CD4-positive, alpha-beta T cell treated with Interleukin-2 at 100 ng/mL for 4 hours (primary cell): ENCODE measurements around the gene NOVA2.

Experiments used
- DNase-seq: peaks from one replicate; pipeline ENCODE4 v3.0.0-alpha.2; 2020; ENCODE audit warnings: low spot score

Gene NOVA2

DNA sequence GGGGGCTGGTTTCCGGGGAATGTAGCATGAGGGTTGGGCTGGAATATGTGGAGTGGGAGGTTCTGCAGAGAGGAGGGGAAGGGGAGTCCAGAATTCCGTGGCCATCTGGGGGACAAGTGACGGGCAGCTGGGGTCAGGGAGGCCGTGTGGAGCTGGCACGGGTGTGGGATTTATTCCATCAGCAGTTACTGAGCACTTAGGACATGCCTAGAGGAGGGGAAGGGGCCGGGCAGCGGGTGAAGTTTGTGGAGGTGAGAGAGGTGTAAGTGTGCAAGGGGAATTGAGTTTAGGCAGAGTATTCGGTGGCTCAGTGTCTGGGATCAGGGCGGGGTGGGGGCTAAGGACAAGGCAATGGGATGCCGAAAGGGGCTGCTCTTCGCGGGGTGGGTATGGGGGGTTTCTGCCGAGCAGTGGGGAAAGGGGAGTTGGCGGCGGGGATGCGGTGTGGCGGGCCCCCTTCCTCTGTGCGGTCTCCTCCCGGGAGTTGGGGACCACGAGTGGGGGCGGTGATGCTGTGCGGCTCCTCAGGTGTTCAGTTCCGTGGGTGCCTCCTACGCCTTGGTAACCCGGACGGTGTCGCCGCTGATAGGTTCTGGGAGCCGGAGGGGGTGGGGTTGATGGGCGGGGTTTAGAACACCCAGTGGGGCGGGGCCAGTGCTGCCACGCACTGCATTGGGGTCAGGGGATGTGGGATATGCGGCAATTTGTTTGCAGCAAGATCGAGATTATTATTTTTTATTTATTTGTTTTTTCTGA, 27.0 kb upstream of the NOVA2 start:
- DNase-seq: peak; percentile 77

DNA sequence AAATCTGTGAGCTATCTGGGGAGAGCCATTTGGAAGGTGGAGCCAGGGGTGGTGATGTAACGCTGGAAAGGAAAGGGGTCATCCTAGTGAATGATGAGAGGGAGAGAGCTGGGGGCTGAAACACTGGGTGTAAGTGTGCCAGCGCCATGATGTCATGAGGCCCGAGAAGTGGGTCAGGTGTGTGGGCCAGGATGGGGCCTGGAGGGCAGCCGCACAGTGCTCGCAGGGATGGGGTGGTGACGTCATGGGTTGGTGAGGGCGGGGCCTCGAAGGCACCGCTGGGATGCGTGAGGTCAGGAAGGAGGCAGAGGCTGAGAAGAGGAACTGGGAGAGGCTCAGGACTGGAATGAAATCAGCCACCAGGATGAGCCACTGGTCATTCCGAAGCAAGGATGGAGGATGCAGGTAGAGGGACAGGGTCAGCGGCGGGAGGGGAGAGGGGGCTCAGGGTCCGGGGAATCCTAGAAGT, 26.0 kb upstream of the NOVA2 start:
- DNase-seq: no peak

DNA sequence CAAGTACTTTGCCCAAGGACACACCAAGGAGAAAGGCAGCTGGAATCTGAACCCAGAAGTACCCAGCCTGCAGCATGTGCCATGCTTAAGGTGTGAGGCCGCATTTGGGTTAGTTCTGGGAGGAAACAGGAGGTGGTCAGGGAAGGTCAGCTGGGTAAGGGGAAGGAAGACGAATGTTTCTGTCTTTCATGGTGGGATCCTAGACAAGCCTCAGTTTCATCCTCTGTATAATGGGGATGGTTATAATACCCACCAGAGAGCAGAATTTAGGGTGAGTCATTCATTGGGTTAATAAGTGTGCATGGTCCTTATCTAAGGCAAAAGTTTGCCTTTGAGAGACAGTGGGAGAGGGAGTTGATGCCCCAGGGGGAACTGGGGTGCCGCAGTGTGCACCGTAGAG, 25.2 kb upstream of the NOVA2 start:
- no peak for DNase-seq

DNA sequence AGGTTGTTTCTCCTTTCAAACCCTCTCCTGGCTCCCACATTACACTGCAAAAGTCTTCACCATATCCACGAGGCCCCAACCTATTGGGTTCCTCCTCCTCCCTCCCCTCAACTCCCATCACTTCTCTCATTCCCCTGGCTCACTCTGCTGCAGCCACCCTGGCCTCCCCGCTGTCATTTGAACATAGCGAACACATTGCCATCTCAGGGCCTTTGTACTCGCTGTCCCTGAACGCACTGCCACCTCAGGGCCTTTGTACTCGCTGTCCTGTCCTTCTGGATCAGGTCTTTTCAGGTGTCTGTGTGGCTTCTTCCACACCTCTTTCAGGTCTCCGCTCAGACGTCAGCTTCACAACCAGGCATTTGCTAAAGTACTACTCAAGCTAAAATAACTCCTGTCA, 23.3 kb upstream of the NOVA2 start:
- DNase-seq: no peak

DNA sequence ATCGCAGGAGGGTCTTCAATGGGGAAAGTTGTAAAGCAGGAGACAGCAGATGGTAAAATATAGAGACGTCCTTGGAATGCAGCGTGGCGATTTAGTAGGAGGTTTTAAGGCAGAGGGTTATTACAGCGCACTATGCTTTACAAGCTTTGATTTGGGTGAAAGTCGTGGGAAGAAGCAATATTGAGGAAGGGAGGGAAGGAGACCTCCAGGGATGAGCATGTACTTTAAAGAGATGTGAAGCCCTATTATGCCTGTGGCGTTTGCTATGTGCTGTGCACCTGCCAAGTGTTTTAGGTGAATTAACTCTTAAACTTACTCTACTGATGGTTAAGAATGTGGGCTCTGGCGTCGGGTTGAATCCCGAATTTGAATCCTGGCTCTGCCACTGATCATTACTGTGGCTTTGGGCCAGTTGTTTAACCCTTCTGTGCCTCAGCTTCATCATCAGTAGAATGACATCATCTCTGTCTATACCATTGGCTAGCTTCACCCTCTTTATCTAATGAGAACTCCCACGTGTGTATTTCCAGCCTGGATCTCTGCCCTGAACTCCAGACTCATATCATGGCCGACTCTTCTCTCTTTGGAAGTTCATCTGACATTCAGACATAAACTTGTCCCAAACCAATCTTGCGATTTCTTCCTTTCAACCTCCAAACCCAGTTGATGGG, 22.2 kb upstream of the NOVA2 start:
- no peak for DNase-seq

DNA sequence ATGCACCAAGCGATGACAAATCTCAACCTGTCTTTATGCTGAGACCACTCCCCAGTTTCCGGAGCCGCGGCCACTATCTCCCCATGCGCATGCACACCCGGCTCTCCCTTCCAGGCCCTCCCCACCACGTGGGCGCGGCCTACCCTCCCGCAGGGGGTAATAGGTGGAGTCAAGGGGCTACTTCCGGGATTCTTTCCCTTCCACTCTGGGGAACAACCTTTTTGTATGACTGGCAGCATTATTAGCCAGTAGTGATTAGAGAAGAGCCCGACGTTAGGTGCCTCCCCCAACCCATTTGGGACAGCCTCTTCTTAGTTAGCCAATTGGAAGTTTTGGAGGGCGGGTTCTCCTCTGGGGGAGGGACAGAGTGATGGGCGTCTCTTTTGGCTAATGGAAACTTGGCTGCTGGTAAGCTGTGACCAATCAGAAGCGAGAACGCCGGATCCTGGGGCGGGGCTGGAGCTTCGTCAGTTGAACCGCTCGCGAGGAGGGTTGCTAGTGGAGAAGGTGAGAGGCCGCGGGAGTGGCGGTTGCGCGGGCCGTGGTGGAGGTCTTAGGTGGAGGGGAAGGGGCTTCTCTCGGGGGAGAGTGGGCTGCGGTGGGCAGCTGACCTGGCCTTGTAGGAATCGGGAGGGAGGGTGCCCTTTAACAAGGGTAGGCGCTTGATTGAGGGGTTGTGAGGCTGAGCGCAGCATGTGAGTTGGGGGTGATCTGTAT, 21.5 kb upstream of the NOVA2 start, which contains the start of gene CCDC61:
TSS of gene CCDC61 (plus strand) at position 470 of the 717 bp plus-strand sequence. CDS start 7,552 bp downstream, outside the sequence.
- DNase-seq: peak; percentile 100

DNA sequence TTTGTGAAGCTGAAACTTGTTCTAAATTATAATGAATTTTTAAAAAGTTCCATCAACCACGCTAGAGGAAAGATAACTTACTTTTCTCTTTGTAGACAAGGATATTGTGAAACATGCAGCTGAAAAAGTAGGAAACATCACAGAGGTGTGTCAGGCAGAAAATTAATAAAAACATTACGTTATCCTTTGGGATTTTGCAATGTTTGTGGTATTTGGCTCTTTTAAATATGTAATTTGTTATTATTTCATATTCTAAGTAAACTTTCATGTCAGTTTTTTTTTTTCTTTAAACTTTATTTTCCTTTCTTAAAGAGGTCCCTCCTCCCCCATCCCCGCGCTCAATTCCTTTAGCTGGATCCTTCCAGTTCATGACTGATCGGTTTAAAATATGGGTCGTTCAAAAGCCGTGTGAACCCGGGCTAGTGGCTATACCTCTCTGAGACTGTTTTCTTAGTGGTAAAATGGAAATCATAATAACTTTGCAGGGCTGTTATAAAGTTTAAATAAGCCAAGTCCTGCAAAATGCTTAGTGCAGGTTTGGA, 20.9 kb upstream of the NOVA2 start:
- no peak for DNase-seq

DNA sequence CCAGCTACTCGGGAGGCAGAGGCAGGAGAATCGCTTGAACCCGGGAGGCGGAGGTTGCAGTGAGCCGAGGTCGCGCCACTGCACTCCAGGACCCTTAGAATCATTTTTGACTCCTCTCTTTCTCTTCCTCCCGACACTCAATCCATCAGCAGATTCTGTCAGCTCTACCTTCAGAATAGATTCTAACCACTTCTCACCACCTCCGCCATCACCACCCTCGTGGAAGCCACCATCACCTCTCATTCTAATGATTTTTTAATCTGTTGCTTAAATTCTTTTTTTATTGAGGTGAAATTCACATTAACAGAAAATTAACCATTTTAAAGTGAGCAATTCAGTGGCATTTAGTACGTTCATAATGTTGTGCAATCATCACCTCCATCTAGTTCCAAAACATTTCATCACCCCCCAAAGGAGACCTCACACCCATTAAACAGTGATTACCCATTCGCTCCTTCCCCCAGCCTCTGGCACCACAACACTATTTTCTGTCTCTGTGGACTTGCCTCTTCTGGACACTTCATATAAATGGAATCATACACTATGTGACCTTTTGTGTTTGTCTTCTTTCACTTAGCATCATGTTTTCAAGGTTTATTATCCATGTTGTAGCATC, 16.6 kb upstream of the NOVA2 start:
- no peak for DNase-seq

DNA sequence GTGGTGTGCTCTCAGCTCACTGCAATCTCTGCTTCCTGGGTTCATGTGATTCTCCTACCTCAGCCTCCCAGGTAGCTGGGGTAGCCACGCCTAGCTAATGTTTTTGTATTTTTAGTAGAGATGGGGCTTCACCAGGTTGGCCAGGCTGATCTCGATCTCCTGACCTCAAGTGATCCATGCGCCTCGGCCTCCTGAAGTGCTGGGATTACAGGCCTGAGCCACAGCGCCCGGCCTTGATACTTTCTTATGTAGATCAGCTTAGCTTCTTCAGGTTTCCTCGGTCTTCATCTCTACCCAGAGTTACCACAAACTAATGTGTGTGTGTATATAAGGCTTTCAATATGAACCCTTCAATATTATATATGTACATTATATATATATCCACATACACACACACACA, 11.7 kb upstream of the NOVA2 start:
- no peak for DNase-seq

DNA sequence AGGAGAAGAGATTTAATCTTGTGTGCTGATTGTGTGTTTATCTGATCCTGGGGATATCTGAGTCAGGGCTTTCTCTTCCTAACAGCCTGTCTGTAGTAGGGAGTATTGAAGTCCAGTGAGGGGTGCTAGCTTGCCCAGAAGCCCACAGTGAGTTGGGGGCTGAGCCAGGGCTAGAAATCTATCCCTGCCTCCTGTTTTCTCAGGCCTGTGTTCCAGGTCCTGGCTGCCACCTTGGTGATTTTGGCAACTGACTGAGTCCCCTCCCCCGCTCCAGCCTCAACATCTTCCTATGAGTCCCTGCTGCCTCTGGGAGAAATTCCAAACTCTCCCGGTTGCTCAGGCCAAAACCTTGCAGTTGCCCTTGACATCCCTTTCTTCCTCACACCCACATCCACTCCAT, 7.7 kb upstream of the NOVA2 start:
- no peak for DNase-seq

DNA sequence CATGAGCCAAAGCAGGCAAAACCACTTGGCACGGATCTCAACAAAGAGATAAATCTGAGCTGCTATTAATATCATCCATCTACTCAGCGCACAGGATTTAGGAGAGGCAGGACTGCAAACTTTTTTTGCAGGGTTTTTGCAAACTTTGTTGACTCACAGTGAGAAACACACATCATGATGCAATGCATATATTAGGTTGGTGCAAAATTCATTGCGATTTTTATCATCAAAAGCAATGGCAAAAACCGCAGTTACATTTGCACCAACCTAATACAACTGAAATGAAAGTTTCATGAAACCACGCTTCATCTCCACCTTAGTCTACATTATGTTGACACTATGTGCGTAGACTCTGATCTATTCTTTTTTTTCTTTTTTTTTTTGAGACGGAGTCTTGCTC, 4.5 kb upstream of the NOVA2 start:
- no peak for DNase-seq

DNA sequence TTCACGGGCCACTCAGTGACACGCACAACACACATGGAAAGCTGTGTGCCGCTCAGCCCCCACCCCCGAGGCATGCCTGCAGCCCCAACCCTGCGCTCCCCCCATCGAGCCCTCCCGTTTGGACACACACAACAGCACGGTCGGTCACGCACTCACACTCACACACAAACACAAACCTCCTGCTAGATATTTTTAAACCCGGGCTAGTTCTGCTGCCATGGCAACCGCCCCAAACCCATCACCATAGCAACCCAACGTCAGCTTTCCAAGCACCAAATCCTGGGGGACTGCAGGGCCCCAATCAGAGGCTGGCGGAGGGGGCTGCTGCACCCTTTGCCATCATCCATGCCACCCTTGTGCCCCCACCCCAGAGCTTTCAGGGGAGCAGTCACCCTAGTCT, 2.5 kb upstream of the NOVA2 start:
- DNase-seq: no peak

DNA sequence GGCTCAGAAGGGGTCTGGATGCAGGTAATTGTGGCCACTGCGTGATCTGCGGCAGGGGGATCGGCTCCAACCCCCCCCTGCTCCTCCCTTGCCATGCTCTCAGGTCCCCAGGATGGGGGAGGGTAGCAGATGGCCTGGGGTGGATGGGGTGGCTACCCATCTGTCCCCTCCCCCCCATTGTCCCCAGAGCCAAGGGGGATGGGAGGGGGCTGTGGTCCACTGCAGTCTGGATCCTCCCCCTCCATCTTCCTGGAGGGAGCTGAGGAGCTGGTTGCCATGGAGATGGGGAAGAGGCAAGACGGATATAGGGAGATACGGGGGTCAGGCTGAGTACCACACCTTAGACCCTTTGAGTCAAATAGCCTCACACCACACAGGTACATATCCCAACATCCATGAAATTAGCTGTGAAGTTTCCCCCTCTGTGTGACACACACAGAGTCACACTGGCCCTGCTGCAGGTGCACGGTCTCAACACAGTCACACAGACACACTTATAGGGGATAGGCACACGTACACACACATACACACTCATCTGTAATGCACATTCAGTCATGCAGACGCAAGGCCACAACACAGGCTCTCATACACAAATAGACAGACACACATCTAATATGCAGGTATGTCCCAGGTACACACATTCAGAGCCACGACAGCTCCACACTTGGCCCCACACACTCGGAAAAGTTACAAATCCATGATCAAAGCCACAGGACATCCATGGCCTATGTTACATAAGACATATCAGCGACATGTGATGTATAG, 1.8 kb upstream of the NOVA2 start:
- DNase-seq: no peak

DNA sequence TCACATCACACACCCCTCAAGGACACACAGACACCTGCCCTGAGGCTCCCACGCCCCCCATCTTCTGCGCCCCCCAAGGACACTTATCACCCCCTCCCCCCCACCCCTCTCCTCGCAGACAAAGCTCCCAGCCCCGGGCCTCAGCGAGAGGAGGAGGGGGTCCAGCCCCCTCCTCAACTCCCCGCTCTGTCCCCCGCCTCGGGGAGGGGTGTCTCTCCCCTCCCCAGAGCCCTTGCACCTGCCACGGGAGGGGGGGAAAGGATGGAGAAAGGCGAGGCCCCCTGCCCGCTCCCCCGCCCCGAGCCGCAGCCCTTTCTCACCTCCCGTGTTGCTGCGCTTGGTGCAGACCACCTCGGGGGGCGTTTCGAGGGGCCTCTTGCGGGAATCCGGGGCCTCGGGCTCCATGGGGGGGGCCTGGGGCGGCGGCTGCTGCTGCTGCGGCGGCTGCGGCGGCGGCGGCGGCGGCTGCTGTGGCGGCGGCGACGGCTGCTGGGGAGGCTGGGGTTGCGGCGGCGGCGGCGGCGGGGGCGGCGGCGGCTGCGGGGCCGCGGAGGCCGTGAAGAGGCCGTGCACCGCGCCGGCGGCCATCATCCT, 621 bp downstream of the NOVA2 start:
- no peak for DNase-seq

DNA sequence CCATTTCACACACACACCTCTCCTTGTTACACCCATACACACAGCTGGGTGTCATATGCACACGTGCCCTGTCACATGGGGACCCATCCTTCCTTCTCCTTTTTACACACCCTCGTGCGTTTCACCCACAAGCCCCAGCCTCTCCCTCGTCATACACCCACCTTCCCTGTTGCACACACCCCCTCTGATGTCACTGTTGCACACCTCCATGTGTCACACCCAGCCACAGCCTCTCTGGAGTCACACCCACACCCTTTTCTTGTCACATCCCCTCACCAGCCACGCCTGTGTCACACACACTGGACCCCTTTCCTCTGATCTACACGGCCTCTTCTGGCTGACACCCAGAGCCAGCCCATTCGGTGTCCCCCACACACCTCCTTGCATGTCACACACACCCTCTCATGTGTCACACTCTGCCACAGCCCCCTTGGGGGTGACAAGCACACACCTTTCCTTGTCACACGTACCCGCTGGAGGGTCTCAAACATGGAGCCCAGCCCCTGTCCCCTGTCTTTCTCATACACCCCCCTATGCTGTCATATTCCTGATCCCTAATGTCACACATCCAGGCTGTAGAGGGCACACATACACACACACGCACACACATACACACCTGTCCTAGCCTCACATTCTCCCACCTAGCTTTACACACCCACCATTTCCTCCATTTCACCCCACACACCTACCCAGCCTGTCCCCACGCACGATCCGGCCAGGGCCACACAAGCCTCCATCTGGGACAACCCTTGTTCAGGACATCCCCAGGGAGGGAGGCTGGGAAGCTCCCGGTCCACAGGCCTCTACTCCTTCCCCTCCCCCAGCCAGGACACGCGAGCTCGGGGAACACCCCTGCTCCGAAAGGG, 1.4 kb downstream of the NOVA2 start:
- DNase-seq: peak; percentile 11

DNA sequence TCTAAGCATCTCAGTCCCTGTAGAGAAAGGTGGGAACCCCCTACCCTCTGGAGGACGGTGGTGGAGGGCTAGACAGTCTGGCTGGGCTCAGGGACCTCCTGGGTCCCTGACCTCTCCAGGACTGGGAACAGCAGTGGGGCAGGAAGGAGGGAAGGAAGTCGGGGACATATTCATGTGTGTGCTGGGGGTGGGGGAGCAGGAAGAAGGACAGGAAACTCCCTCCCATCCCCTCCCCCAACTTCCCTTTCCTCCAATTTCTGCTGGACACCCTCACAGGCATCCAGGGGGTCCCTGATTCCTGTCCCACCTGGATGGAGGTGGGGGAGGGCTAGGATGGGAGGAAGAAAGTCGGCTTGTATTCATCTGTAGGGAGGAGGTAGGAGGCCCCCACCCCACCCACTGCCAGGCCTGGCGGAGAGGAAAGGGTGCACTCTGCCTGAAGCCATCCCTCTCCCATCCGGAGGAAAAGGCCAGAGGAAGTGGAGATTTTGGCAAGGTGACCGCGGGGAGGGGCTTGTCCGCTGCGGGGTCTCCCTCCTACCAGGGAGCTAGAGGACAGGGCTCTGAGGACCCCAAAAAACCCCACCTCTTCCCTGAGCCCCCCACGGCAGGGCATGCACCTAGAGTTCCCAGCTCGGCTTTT, 2.3 kb downstream of the NOVA2 start:
- DNase-seq: no peak

DNA sequence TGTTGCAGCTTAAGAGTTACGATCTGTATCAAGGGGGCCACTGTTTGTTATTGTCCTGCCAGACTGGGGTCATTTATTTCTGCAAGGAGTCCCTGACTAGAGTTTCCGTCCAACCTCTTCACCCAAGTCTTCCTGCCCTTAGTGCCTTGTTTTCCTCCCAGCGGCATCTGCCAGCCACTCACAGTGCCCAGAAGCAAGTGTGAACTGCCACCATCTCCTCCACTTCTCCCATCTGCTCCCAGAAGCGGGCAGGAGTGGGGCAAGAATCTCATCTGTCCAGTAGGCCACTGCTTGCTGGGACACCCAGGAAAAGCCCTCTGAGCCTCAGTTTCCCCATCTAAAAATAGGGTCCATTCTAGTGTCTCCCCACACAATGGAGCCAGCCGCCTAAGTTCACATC, 4.0 kb downstream of the NOVA2 start:
- DNase-seq: no peak

DNA sequence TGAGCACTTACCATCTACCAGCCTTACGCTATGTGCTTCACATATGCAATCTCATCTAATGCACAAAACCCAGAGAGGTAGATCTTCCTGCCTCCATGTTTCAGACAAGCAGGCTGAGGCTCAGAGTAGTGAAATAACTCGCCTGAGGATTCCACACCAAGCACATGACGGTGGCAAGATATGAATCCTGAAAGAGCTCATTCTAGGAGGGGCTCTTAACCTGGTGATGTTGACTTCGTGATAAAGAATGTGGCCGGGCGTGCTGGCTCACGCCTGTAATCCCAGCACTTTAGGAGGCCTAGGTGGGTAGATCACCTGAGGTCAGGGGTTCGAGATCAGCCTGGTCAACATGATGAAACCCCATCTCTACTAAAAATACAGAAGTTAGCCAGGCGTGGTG, 5.0 kb downstream of the NOVA2 start:
- DNase-seq: no peak

DNA sequence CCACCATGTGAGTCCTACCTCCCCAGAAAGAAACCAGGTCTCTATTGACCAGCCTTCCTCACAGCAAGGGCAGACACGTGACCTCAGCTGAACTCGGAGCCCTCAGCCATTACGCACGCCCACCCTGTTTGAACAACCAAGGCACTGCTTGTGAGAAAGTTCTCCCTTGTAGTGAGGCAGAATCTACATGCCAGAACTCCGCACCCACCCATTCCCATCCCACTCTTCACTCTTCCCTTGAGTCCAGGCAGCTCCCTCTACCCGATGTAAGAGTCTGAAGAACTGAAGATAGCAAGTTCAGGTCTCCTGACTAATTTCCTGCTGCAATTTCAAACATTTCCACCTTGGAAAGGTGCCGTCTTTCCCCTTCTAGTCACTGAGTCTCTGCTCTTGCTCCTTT, 6.4 kb downstream of the NOVA2 start:
- DNase-seq: no peak

DNA sequence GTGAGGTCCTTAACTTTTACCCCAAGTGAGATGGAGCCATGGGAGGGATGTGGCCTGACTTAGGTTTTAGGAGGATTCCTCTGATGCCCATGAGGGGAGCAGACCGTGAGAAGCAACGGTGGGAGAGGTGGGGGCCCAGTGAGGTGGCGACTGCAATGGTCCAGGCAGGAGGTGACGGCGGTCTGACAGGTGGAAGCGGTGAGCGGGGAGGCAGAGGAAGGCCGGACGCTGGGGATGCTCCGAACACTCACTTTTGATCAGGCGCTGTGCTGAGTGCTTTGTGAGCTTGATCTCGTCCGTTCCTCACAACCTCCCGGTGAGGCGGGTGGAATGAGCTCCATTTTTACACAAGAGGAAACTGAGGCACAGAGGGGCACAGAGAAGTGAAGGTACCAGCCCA, 11.6 kb downstream of the NOVA2 start:
- no peak for DNase-seq
